GM10266 (cell line): Measurements from ENCODE around the gene UBN1.

Experiments
- DNase-seq: peaks from one replicate; pipeline ENCODE4 v3.0.0; 2012; ENCODE audit errors: extremely low spot score
- TF ChIP-seq, protein P1 (sequence below): IDR thresholded peaks from 2 replicates; pipeline ENCODE4 v1.5.1; 2012; ENCODE audit warnings: mild to moderate bottlenecking, low read depth; ENCODE audit not compliant: control insufficient read depth, insufficient read depth; ENCODE audit errors: missing control alignments

UBN1 gene

GRCh38 chr16:4888428-4889135 is 41.3 kb downstream of the UBN1 start:
- no peak for DNase-seq
- TF ChIP-seq, protein P1, sequence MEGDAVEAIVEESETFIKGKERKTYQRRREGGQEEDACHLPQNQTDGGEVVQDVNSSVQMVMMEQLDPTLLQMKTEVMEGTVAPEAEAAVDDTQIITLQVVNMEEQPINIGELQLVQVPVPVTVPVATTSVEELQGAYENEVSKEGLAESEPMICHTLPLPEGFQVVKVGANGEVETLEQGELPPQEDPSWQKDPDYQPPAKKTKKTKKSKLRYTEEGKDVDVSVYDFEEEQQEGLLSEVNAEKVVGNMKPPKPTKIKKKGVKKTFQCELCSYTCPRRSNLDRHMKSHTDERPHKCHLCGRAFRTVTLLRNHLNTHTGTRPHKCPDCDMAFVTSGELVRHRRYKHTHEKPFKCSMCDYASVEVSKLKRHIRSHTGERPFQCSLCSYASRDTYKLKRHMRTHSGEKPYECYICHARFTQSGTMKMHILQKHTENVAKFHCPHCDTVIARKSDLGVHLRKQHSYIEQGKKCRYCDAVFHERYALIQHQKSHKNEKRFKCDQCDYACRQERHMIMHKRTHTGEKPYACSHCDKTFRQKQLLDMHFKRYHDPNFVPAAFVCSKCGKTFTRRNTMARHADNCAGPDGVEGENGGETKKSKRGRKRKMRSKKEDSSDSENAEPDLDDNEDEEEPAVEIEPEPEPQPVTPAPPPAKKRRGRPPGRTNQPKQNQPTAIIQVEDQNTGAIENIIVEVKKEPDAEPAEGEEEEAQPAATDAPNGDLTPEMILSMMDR, result no peak

- TF ChIP-seq, protein P1, result no peak
- DNase-seq, result no peak
These were observed 42.7 kb downstream of the UBN1 start for GRCh38 chr16:4890026-4890425.

DNA sequence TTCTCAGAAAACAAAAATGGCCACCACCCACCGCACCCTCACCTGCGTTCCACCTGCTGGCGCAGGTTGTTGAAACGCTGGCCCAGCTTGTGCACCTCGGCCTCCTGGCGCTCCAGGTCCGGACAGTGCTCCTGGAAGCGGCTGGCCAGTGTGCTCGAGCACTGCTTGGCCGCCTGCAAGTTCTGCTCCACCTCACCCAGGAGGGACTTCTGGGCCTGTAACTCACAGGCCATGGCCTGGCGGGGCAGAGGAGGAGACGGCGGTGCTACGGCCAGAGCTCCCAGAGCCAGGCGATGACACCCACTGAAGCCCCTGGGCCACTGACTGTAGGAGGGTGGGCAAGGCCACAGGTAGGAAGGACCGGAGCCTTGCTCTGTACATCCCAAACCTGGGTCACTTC is 43.4 kb downstream of the UBN1 start:
- DNase-seq, result no peak
- TF ChIP-seq, protein P1, result no peak

DNA sequence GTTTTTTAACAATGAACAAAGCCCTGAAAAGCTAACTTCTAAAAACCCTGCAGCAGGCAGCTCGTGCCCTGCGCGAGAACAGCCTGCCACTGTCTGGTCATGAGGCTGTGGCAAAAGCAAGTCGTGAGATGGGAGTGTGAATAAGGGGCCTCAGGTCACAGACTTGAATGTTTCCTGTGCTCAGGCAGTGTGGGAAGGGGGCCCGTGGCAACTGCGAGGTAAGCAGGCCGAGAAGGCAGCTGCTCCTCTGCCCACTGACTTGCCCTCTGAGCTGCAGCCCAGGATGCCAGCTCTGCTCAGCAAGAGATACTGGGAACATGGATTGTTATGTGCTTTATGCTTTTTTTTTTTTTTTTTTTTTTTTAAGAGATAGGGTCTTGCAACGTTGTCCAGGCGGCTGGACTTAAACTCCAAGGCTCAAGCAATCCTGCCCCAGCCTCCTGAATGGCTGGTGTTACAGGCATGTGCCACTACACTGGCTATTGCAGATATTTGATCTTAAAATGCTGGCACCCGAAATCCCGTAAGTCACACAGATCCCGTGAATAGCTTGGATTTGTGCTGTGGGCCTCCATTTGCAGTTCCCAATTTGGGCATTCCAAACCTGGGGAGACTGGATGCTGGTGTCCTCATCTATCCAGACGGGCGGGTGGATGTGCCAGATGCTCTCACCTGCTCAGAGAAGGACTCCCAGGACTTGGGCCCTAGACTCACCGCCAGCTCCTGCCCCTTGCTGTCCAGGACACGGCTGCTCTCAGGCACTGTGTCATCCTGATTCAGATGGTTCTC is 44.0 kb downstream of the UBN1 start:
- no peak for DNase-seq
- TF ChIP-seq, protein P1, result no peak

DNA sequence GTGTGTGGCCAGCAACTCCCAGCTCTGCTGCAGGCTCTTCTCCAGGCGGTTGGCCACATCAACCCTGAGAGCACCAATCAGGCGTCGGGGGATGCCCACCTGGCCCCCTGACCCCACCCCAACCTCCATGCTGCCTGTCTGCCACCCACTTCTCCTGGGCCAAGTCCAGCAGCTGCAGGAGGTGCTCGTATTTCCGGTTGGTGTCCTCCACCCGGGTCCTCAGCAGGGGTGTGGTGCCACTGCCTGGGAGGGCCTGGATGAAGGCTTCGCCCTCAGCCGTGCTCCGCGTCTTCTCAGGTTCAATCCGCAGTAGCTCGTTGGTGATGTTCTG is 44.6 kb downstream of the UBN1 start:
- TF ChIP-seq, protein P1, result no peak
- DNase-seq, result no peak

GRCh38 chr16:4892361-4893102 is 45.3 kb downstream of the UBN1 start:
- no peak for DNase-seq
- TF ChIP-seq, protein P1, result no peak
